Caco-2 (cell line): Measurements from ENCODE around the gene FHOD1. TPM values are rescaled to one million over a fixed set of nuclear protein-coding genes. Genes with fewer than 3 reads are reported as not detected.
A peak's percentile ranks its signal among the peaks of the same experiment; 100 is the strongest.

ENCODE experiments used
- BruUV-seq: library from RNA; stranded (reverse); fragments of 400-500 nt; replicated peaks from 2 replicates; lab custom pipeline; 2021; lab: Mats Ljungman, UMichigan
- CTCF ChIA-PET: fragments of 300-600 bp; sonication (Branson Sonifier 250); formaldehyde crosslinking; loops from one replicate; lab custom pipeline; 2022; ENCODE audit warnings: antibody characterized with exemption; lab: Charles Lee
- POLR2A ChIA-PET: fragments of 300-600 bp; sonication (Branson Sonifier 250); formaldehyde crosslinking; loops from one replicate; lab custom pipeline; 2022; ENCODE audit warnings: antibody characterized with exemption; lab: Charles Lee
- DNase-seq, 2 experiments: peaks; one replicate each; pipeline versions ENCODE4 v3.0.0 to v3.0.0-alpha.2; 2020 to 2022
- H3K27me3 ChIP-seq: replicated peaks from 2 replicates; pipeline ENCODE4 v1.6.0; 2011; ENCODE audit warnings: low read length; ENCODE audit not compliant: control insufficient read depth, insufficient read depth
- H3K36me3 ChIP-seq: 2 replicates; pipeline ENCODE4 v1.5.1; 2011; ENCODE audit warnings: low read length; ENCODE audit not compliant: control insufficient read depth, insufficient read depth
- H3K4me1 ChIP-seq: fragments of 250-450 bp; sonication (Bioruptor Pico); 2 replicates; pipeline ENCODE4 v1.5.1; 2020; ENCODE audit warnings: mild to moderate bottlenecking
- H3K4me3 ChIP-seq: 2 replicates; pipeline ENCODE4 v1.5.1; 2011; ENCODE audit warnings: low read depth, mild to moderate bottlenecking, control low read depth, low read length
- H3K9me3 ChIP-seq: fragments of 250-450 bp; sonication (Bioruptor Pico); 2 replicates; pipeline ENCODE4 v1.5.1; 2020; ENCODE audit warnings: mild to moderate bottlenecking, moderate library complexity
- H3K27ac Mint-ChIP-seq: one replicate; pipeline ENCODE4 v1.8.0; 2022; ENCODE audit warnings: mixed read lengths; ENCODE audit not compliant: unreplicated experiment
- H3K27me3 Mint-ChIP-seq: one replicate; pipeline ENCODE4 v1.8.0; 2022; ENCODE audit warnings: mixed read lengths; ENCODE audit not compliant: insufficient read depth, unreplicated experiment
- H3K36me3 Mint-ChIP-seq: one replicate; pipeline ENCODE4 v1.8.0; 2022; ENCODE audit warnings: mild to moderate bottlenecking, mixed read lengths; ENCODE audit not compliant: insufficient read depth, unreplicated experiment
- H3K4me1 Mint-ChIP-seq: one replicate; pipeline ENCODE4 v1.8.0; 2022; ENCODE audit warnings: low read depth, mixed read lengths; ENCODE audit not compliant: unreplicated experiment
- H3K4me3 Mint-ChIP-seq: one replicate; pipeline ENCODE4 v1.8.0; 2022; ENCODE audit warnings: mild to moderate bottlenecking, moderate library complexity, mixed read lengths; ENCODE audit not compliant: unreplicated experiment
- H3K9me3 Mint-ChIP-seq: one replicate; pipeline ENCODE4 v1.8.0; 2022; ENCODE audit warnings: mixed read lengths; ENCODE audit not compliant: unreplicated experiment
- CTCF ChIP-seq, 2 experiments: fragments of 200-600 bp in 1 of 2; IDR thresholded peaks; 1 replicate in 1 of 2; 2 replicates in 1 of 2; pipeline versions ENCODE4 v1.5.1 to v1.8.0; 2011 to 2022; ENCODE audit warnings: antibody characterized with exemption in 1 of 2, control low read depth in 1 of 2, inconsistent platforms in 1 of 2, low read depth in 1 of 2, low read length in 1 of 2, mild to moderate bottlenecking in 1 of 2, moderate library complexity in 1 of 2; ENCODE audit not compliant: insufficient read depth in 1 of 2, severe bottlenecking in 1 of 2, unreplicated experiment in 1 of 2
- intact Hi-C: fragments of 100-400 bp; cut with micrococcal nuclease; formaldehyde crosslinking; loops from one replicate; pipeline ENCODE4 v1.10.0; 2022; ENCODE audit not compliant: unreplicated experiment
- total RNA-seq: library from RNA; stranded (reverse); gene quantifications from 2 replicates; pipeline ENCODE4 v1.2.3, GENCODE V29; 2022

FHOD1 gene
- total RNA-seq, 1 experiment from 2014 or later: 69.0 TPM

GRCh38 chr16:67199011-67199807 is 48.1 kb downstream of the FHOD1 start, which contains the start of gene ELMO3:
Gene ELMO3, plus strand, starts transcription at chr16:67199131. Its CDS starts 196 bp downstream, at chr16:67199327.
- Histone ChIP-seq H3K27me3 (no peaks in the 10 kb centered on the region), H3K4me3 (peak within 1 kb of the TSS; percentile 95)
- TSS peak; percentile 63 for BruUV-seq

GRCh38 chr16:67198238-67198734 is 49.0 kb downstream of the FHOD1 start:
- H3K27me3 Mint-ChIP-seq: no peaks in the 10 kb centered on the region
- H3K9me3 Mint-ChIP-seq: no peaks in the 10 kb centered on the region
- peak overlapping the region; percentile 84 for H3K4me3 Mint-ChIP-seq
- ChIA-PET CTCF (interaction anchor here (0.5 to 2.7 kb wide), 11 partner anchors 11 to 288 kb away, joined by 3 to 24 read pairs (median 6); partner anchors contain the start of genes FHOD1, NOL3, SLC9A5 and TMEM208), POLR2A (interaction anchor here (0.5 to 1.4 kb wide), 3 partner anchors 13 to 70 kb away, joined by 3 to 4 read pairs (median 3); no protein-coding TSS in a partner anchor)
- peak in 1 of 2 experiments; percentile 53 for DNase-seq
- no peak overlapping the region for H3K27ac Mint-ChIP-seq
- BruUV-seq: no TSS peak
- peaks cover 23% of the 10 kb centered on the region for H3K4me1 Mint-ChIP-seq
- intact Hi-C loops: loop anchor here (2.0 kb wide), 1 partner anchor 29 kb away; the partner anchor contains the start of gene TMEM208
- peak; percentile 40 to 58 for TF ChIP-seq CTCF (IDR thresholded peaks at IDR 0.05; ENCODE audit: insufficient read depth in 1 of 2, low read depth in 1 of 2, low read length in 1 of 2, severe bottlenecking in 1 of 2, unreplicated experiment in 1 of 2)
- H3K27me3 ChIP-seq: no peaks in the 10 kb centered on the region
- peaks cover 15% of the 10 kb centered on the region for H3K36me3 ChIP-seq
- no peaks in the 10 kb centered on the region for H3K9me3 ChIP-seq
- H3K4me3 ChIP-seq: 0 out of 2 replicates have a peak overlapping the region, but pooled peaks have one; percentile 11
- H3K36me3 Mint-ChIP-seq: peaks cover 63% of the 10 kb centered on the region
- peaks cover 27% of the 10 kb centered on the region for H3K4me1 ChIP-seq

More at GRCh38 chr16:67199011-67199807, 48.1 kb downstream of the FHOD1 start, which contains the start of gene ELMO3:
- Mint-ChIP-seq H3K27me3 (no peaks in the 10 kb centered on the region), H3K27ac (peak within 1 kb of the TSS; percentile 50), H3K9me3 (no peaks in the 10 kb centered on the region), H3K4me3 (peak within 1 kb of the TSS; percentile 84), H3K36me3 (peaks cover 63% of the 10 kb centered on the region), H3K4me1 (peaks cover 23% of the 10 kb centered on the region)
- intact Hi-C loops: loop anchor here (1.0 to 2.0 kb wide), 2 partner anchors 14 to 28 kb away; partner anchors contain the start of gene TMEM208
- CTCF ChIA-PET: interaction anchor here (0.6 to 2.7 kb wide), 10 partner anchors 10 to 289 kb away, joined by 3 to 24 read pairs (median 6); partner anchors contain the start of genes ATP6V0D1, FHOD1, NOL3 and SLC9A5
- peak; percentile 74 to 87 for TF ChIP-seq CTCF (IDR thresholded peaks at IDR 0.05; ENCODE audit: insufficient read depth in 1 of 2, low read depth in 1 of 2, low read length in 1 of 2, severe bottlenecking in 1 of 2, unreplicated experiment in 1 of 2)
- Histone ChIP-seq H3K4me1 (peaks cover 27% of the 10 kb centered on the region), H3K36me3 (peaks cover 12% of the 10 kb centered on the region), H3K9me3 (no peaks in the 10 kb centered on the region)
- POLR2A ChIA-PET: interaction anchor here (0.8 to 1.4 kb wide), 3 partner anchors 14 to 47 kb away, joined by 3 to 4 read pairs (median 3); partner anchors contain the start of gene TMEM208
- peak; percentile 88 for DNase-seq

- H3K4me3 Mint-ChIP-seq: no peak overlapping the region
- H3K27me3 ChIP-seq: no peaks in the 10 kb centered on the region
- no peaks in the 10 kb centered on the region for H3K9me3 Mint-ChIP-seq
- POLR2A ChIA-PET: interaction anchor here (0.5 to 0.8 kb wide), 2 partner anchors 28 to 71 kb away, joined by 3 read pairs; no protein-coding TSS in a partner anchor
- H3K27ac Mint-ChIP-seq: no peak overlapping the region
- H3K9me3 ChIP-seq: no peaks in the 10 kb centered on the region
- H3K36me3 ChIP-seq: peaks cover 15% of the 10 kb centered on the region
- intact Hi-C loops: loop anchor here (2.0 kb wide), 1 partner anchor 29 kb away; the partner anchor contains the start of gene TMEM208
- H3K4me1 Mint-ChIP-seq: peaks cover 23% of the 10 kb centered on the region
- H3K4me1 ChIP-seq: peaks cover 27% of the 10 kb centered on the region
- BruUV-seq: no TSS peak
- TF ChIP-seq CTCF (IDR thresholded peaks at IDR 0.05; ENCODE audit: insufficient read depth in 1 of 2, low read depth in 1 of 2, low read length in 1 of 2, severe bottlenecking in 1 of 2, unreplicated experiment in 1 of 2): no peak
- peaks cover 68% of the 10 kb centered on the region for H3K36me3 Mint-ChIP-seq
- peak in 1 of 2 experiments; percentile 39 for DNase-seq
- CTCF ChIA-PET: interaction anchor here (0.5 to 2.7 kb wide), 10 partner anchors 11 to 49 kb away, joined by 3 to 24 read pairs (median 6); partner anchors contain the start of genes FHOD1, NOL3, SLC9A5 and TMEM208
- no peaks in the 10 kb centered on the region for H3K27me3 Mint-ChIP-seq
- no peak overlapping the region for H3K4me3 ChIP-seq
Measured at GRCh38 chr16:67197704-67198103, 49.6 kb downstream of the FHOD1 start.
